Left lung (tissue), 10 donors: Measurements from ENCODE around the gene NFIC. TPM values are rescaled to one million over a fixed set of nuclear protein-coding genes. Genes with fewer than 3 reads are reported as not detected.

Experiments
- ATAC-seq: fragments of 200-7000 bp; cut with Tn5 transposase; one replicate; pipeline ENCODE4 v1.9.1; 2020; ENCODE audit warnings: moderate library complexity
- DNase-seq, 4 donors: peaks; one replicate each; pipeline ENCODE4 v3.0.0-alpha.2; 2013 to 2020
- H3K27ac ChIP-seq, 2 donors: fragments of 200-600 bp; sonication (generic) in 1 of 2; one replicate each; pipeline versions ENCODE4 v1.5.0 to v1.8.0; 2020 to 2021
- H3K27me3 ChIP-seq, 2 donors: fragments of 200-600 bp; sonication (generic) in 1 of 2; one replicate each; pipeline versions ENCODE4 v1.5.0 to v1.8.0; 2020 to 2021
- H3K36me3 ChIP-seq, 2 donors: fragments of 200-600 bp; sonication (generic) in 1 of 2; one replicate each; pipeline versions ENCODE4 v1.5.0 to v1.8.0; 2020 to 2021
- H3K4me1 ChIP-seq, 2 donors: fragments of 200-600 bp; one replicate each; pipeline ENCODE4 v1.8.0; 2021
- H3K4me3 ChIP-seq, 2 donors: fragments of 200-600 bp; sonication (generic) in 1 of 2; one replicate each; pipeline versions ENCODE4 v1.5.0 to v1.8.0; 2020 to 2021; ENCODE audit warnings: mild to moderate bottlenecking in 1 of 2
- H3K9me3 ChIP-seq, 2 donors: fragments of 200-600 bp; sonication (generic) in 1 of 2; one replicate each; pipeline versions ENCODE4 v1.5.0 to v1.8.0; 2020 to 2021
- CTCF ChIP-seq, 2 donors: fragments of 200-600 bp; sonication (generic) in 1 of 2; IDR thresholded peaks; one replicate each; pipeline versions ENCODE4 v1.5.0 to v1.8.0; 2021; ENCODE audit warnings: antibody characterized with exemption in 2 of 2
- intact Hi-C, 2 donors: fragments of 100-400 bp; cut with DNase I; formaldehyde crosslinking; loops; one replicate each; pipeline versions ENCODE4 v1.11.2 to v1.14.2; 2022
- polyA plus RNA-seq, 6 donors: library from polyadenylated mRNA; unstranded; fragments of 120-200 nt; gene quantifications; one replicate each; pipeline ENCODE4 v1.2.1, GENCODE V29; 2013; ENCODE audit not compliant: insufficient read length in 6 of 6
- total RNA-seq, 2 donors: library from RNA; stranded (reverse); fragmentation: NEBNext Ultra II Directional; extraction: Animal tissue kit (Norgen Biotek cat#: 25700); gene quantifications; one replicate each; pipeline ENCODE4 v1.2.1, GENCODE V29; 2021
- donor health status: DM: no; HTN: yes; CAD: no.
- donor health status: DM: no; HTN: no; CAD: no.

Gene NFIC
- total and polyA plus RNA-seq, 8 donors, result 37.2 to 163 (median 55.7) TPM

- peak in 1 of 4 donors; percentile 75 for DNase-seq
- Histone ChIP-seq H3K36me3 (peaks cover 0 to 61% of the 10 kb centered on the region in 2 donors), H3K9me3 (no peaks in the 10 kb centered on the region), H3K4me3 (no peak overlapping the region), H3K27ac (peak overlapping the region; percentile 48 to 71), H3K27me3 (no peaks in the 10 kb centered on the region), H3K4me1 (peaks cover 3 to 53% of the 10 kb centered on the region in 2 donors)
- TF ChIP-seq CTCF (IDR thresholded peaks at IDR 0.05), result no peak
- intact Hi-C loops, result no loop called here
- ATAC-seq, result no peak
Measured at GRCh38 chr19:3409346-3410064, 43.1 kb downstream of the NFIC start.

DNA sequence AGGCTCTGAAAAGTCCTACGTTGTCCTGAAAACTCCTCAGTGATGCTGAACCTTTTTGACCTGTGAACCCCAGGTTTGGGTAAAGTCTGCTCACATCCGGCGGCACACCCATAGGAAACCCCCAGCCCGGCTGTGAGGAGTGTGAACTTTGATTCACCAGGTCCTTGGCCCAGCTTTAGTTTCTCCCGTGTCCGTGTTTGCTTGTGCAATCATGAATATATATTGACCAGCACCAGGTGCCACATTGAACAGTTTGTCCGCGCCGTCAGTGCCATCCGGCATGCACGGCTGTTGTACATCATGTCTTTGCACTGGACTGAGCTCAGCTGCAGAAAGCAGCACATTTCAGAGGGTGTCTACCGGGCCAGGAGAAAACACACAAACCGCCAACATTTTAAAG is 45.3 kb downstream of the NFIC start:
- Histone ChIP-seq H3K27me3 (no peaks in the 10 kb centered on the region), H3K36me3 (peaks cover 0 to 69% of the 10 kb centered on the region in 2 donors), H3K27ac (no peak overlapping the region), H3K9me3 (no peaks in the 10 kb centered on the region), H3K4me3 (no peak overlapping the region), H3K4me1 (peaks cover 0 to 37% of the 10 kb centered on the region in 2 donors)
- intact Hi-C loops, result no loop called here
- DNase-seq (no peak), ATAC-seq (no peak)
- no peak for TF ChIP-seq CTCF (IDR thresholded peaks at IDR 0.05)

DNA sequence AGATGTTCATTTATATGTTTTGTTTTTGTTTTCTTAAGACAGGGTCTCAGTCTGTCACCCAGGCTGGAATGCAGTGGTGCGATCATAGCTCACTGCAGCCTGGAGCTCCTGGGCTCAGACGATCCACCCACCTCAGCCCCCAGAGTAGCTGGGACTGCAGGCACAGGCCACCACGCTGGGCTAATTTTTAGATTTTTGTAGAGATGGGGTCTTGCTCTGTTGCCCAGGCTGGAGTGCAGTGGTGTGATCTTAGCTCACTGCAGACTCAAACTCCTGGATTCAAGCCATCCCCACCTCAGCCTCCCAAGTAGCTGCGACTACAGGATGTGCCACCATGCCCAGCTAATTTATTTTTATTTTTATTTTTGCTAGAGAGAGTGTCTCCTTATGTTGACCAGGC is 45.7 kb downstream of the NFIC start:
- Histone ChIP-seq H3K4me1 (peaks cover 0 to 37% of the 10 kb centered on the region in 2 donors), H3K4me3 (no peak overlapping the region), H3K27me3 (no peaks in the 10 kb centered on the region), H3K36me3 (peaks cover 0 to 69% of the 10 kb centered on the region in 2 donors), H3K9me3 (no peaks in the 10 kb centered on the region), H3K27ac (no peak overlapping the region)
- ATAC-seq, result no peak
- no peak for DNase-seq
- TF ChIP-seq CTCF (IDR thresholded peaks at IDR 0.05), result no peak
- intact Hi-C loops, result no loop called here

GRCh38 chr19:3413796-3414327 is 47.5 kb downstream of the NFIC start:
- Histone ChIP-seq H3K27ac (peak overlapping the region in 1 of 2 donors; percentile 33), H3K27me3 (no peaks in the 10 kb centered on the region), H3K4me3 (no peak overlapping the region), H3K4me1 (peaks cover 0 to 22% of the 10 kb centered on the region in 2 donors), H3K36me3 (peaks cover 0 to 54% of the 10 kb centered on the region in 2 donors), H3K9me3 (no peaks in the 10 kb centered on the region)
- DNase-seq, result no peak
- ATAC-seq, result no peak
- no peak for TF ChIP-seq CTCF (IDR thresholded peaks at IDR 0.05)
- intact Hi-C loops, result no loop called here

DNA sequence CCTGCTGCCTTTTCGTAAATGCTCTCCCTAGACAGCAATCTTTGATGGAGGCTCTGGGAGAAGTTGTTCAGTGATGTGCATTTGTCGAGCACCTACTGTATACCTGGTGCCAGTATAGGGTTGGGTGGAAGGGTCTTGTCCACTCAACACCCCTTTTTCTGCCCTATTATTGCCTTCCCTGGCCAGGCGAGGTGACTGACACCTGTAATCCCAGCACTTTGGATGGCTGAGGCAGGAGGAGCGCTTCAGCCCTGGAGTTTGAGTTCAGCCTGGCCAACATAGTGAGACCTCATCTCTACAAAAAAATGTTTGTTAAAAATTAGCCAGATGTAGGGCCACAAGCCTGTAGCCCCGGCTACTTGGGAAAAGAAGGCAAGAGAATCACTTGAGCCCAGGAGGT is 49.3 kb downstream of the NFIC start:
- no peak for TF ChIP-seq CTCF (IDR thresholded peaks at IDR 0.05)
- H3K4me3 ChIP-seq, result no peak overlapping the region
- intact Hi-C loops, result no loop called here
- peaks cover 0 to 14% of the 10 kb centered on the region in 2 donors for H3K4me1 ChIP-seq
- H3K9me3 ChIP-seq, result no peaks in the 10 kb centered on the region
- ATAC-seq, result no peak
- H3K27ac ChIP-seq, result no peak overlapping the region
- H3K27me3 ChIP-seq, result no peaks in the 10 kb centered on the region
- peaks cover 0 to 43% of the 10 kb centered on the region in 2 donors for H3K36me3 ChIP-seq
- no peak for DNase-seq
